Uterus (tissue), 2 donors: ENCODE measurements around the gene POU2AF2.

Source experiments
- CTCF ChIP-seq, 4 experiments: fragments of 200-600 bp in 2 of 4; fragments of 450-650 bp in 2 of 4; sonication (generic) in 2 of 4; IDR thresholded peaks; one replicate each; pipeline ENCODE4 v1.5.1; 2016 to 2019; ENCODE audit warnings: antibody characterized with exemption in 4 of 4, mild to moderate bottlenecking in 2 of 4, moderate library complexity in 1 of 4
- POLR2A ChIP-seq, 2 donors: fragments of 450-650 bp; IDR thresholded peaks; one replicate each; pipeline ENCODE4 v1.6.1; 2016; ENCODE audit warnings: antibody characterized with exemption in 2 of 2, mild to moderate bottlenecking in 1 of 2, moderate library complexity in 1 of 2

- TF ChIP-seq CTCF (IDR thresholded peaks at IDR 0.05) (no peak), POLR2A (IDR thresholded peaks at IDR 0.05) (no peak)
These were observed 60.4 kb downstream of the POU2AF2 start for GRCh38 chr11:111305876-111306275.
